H1 (cell line): ENCODE measurements around the gene RAB1B. TPM values are rescaled to one million over a fixed set of nuclear protein-coding genes. Genes with fewer than 3 reads are reported as not detected.

Experiments
- CTCF ChIA-PET: fragments of 300-600 bp; sonication (Branson Sonifier 250); formaldehyde crosslinking; loops from one replicate; lab custom pipeline; 2021; ENCODE audit not compliant: partially characterized antibody; lab: Charles Lee
- POLR2A ChIA-PET: fragments of 300-600 bp; sonication (Branson Sonifier 250); formaldehyde crosslinking; loops from one replicate; lab custom pipeline; 2021; ENCODE audit warnings: inconsistent platforms; ENCODE audit not compliant: partially characterized antibody; lab: Charles Lee
- DNase-seq, 2 experiments: peaks; one replicate each; pipeline versions ENCODE4 v3.0.0 to v3.0.0-alpha.2; 2010 to 2022; ENCODE audit warnings: low spot score in 2 of 2, low read depth in 1 of 2, mixed read lengths in 1 of 2
- FAIRE-seq: peaks from 2 replicates; lab custom pipeline; 2011; peaks lifted over from hg19 to GRCh38; lab: Jason Lieb, UNC
- H2AFZ ChIP-seq: 2 replicates; pipeline ENCODE4 v1.8.1; 2012; ENCODE audit warnings: low read length, inconsistent platforms
- H2AK5ac ChIP-seq: 2 replicates; pipeline ENCODE4 v1.6.1; 2013; ENCODE audit warnings: low read depth, low read length
- H2BK120ac ChIP-seq: replicated peaks from 2 replicates; pipeline ENCODE3; 2013; ENCODE audit warnings: low read depth, low read length, inconsistent platforms
- H2BK12ac ChIP-seq: 2 replicates; pipeline ENCODE4 v1.6.1; 2013; ENCODE audit warnings: low read depth, low read length
- H2BK15ac ChIP-seq: 2 replicates; pipeline ENCODE4 v1.6.1; 2013; ENCODE audit warnings: low read length
- H2BK20ac ChIP-seq: 2 replicates; pipeline ENCODE4 v1.6.1; 2013; ENCODE audit warnings: low read length
- H2BK5ac ChIP-seq: 2 replicates; pipeline ENCODE4 v1.6.1; 2013; ENCODE audit warnings: low read depth, low read length
- H3K14ac ChIP-seq: 2 replicates; pipeline ENCODE4 v1.6.1; 2013; ENCODE audit warnings: inconsistent platforms; ENCODE audit not compliant: insufficient read length
- H3K18ac ChIP-seq: 2 replicates; pipeline ENCODE4 v1.6.1; 2013; ENCODE audit warnings: low read length; ENCODE audit errors: extremely low read depth
- H3K23ac ChIP-seq: 2 replicates; pipeline ENCODE4 v1.6.1; 2013; ENCODE audit warnings: inconsistent platforms; ENCODE audit not compliant: insufficient read length
- H3K23me2 ChIP-seq: 2 replicates; pipeline ENCODE4 v1.6.1; 2013; ENCODE audit warnings: low read depth, low read length
- H3K27ac ChIP-seq: 2 replicates; pipeline ENCODE4 v1.6.1; 2011; ENCODE audit warnings: low read depth, low read length, inconsistent platforms
- H3K27me3 ChIP-seq, 4 experiments: replicated peaks in 1 of 4; 1 replicate in 1 of 4; 2 replicates in 3 of 4; pipeline versions ENCODE4 v1.6.1 to v1.8.1; 2011 to 2013; ENCODE audit warnings: low read length in 3 of 4, mild to moderate bottlenecking in 3 of 4, inconsistent platforms in 2 of 4, mixed read lengths in 2 of 4, moderate library complexity in 1 of 4; ENCODE audit not compliant: control insufficient read depth in 3 of 4, insufficient read depth in 3 of 4; ENCODE audit errors: extremely low read depth in 1 of 4
- H3K36me3 ChIP-seq, 4 experiments: 2 replicates each; pipeline versions ENCODE4 v1.6.1 to v1.8.1; 2011 to 2013; ENCODE audit warnings: mild to moderate bottlenecking in 4 of 4, low read length in 3 of 4, moderate library complexity in 2 of 4, control low read depth in 1 of 4, inconsistent platforms in 1 of 4; ENCODE audit not compliant: insufficient read depth in 4 of 4, control insufficient read depth in 2 of 4
- H3K4ac ChIP-seq: replicated peaks from 2 replicates; pipeline ENCODE3; 2013; ENCODE audit warnings: low read length, low read depth, mixed read lengths, inconsistent platforms; ENCODE audit not compliant: insufficient read length
- H3K4me1 ChIP-seq, 4 experiments: replicated peaks in 1 of 4; 1 replicate in 1 of 4; 2 replicates in 3 of 4; pipeline versions ENCODE4 v1.6.1 to v1.8.1; 2011 to 2013; ENCODE audit warnings: low read length in 3 of 4, inconsistent platforms in 2 of 4, mixed read lengths in 1 of 4; ENCODE audit not compliant: insufficient read depth in 4 of 4, control insufficient read depth in 3 of 4
- H3K4me2 ChIP-seq, 2 experiments: 2 replicates each; pipeline versions ENCODE4 v1.6.1 to v1.8.1; 2011 to 2013; ENCODE audit warnings: low read depth in 2 of 2, low read length in 2 of 2, control low read depth in 1 of 2, inconsistent platforms in 1 of 2, mild to moderate bottlenecking in 1 of 2; ENCODE audit not compliant: insufficient read depth in 1 of 2
- H3K4me3 ChIP-seq, 4 experiments: fragments of 200-600, 300-600 bp in 1 of 4; sonication (generic), shearing (Covaris generic), sonication (Bioruptor Twin) in 1 of 4; 2 replicates each; pipeline versions ENCODE4 v1.5.1 to v1.8.1; 2011 to 2016; ENCODE audit warnings: low read length in 4 of 4, low read depth in 3 of 4, control low read depth in 2 of 4, inconsistent platforms in 2 of 4, mild to moderate bottlenecking in 2 of 4, mixed read lengths in 1 of 4, moderate library complexity in 1 of 4; ENCODE audit not compliant: insufficient read depth in 2 of 4; ENCODE audit errors: extremely low read depth in 1 of 4
- H3K56ac ChIP-seq: replicated peaks from 2 replicates; pipeline ENCODE3; 2013; ENCODE audit warnings: low read depth, mild to moderate bottlenecking, mixed read lengths, low read length, inconsistent platforms; ENCODE audit not compliant: insufficient read length
- H3K79me1 ChIP-seq: 2 replicates; pipeline ENCODE4 v1.6.1; 2013; ENCODE audit warnings: low read depth, low read length, control low read depth
- H3K79me2 ChIP-seq, 2 experiments: 2 replicates each; pipeline versions ENCODE4 v1.6.1 to v1.8.1; 2012 to 2013; ENCODE audit warnings: low read length in 2 of 2, mild to moderate bottlenecking in 2 of 2, inconsistent platforms in 1 of 2; ENCODE audit not compliant: insufficient read depth in 2 of 2, control insufficient read depth in 1 of 2
- H3K9ac ChIP-seq, 4 experiments: replicated peaks in 1 of 4; 1 replicate in 1 of 4; 2 replicates in 3 of 4; pipeline versions ENCODE4 v1.6.1 to v1.8.1; 2011 to 2013; ENCODE audit warnings: low read depth in 3 of 4, low read length in 3 of 4, control low read depth in 2 of 4, mild to moderate bottlenecking in 2 of 4, moderate library complexity in 2 of 4, inconsistent platforms in 1 of 4; ENCODE audit errors: extremely low read depth in 1 of 4
- H3K9me3 ChIP-seq, 2 experiments: 2 replicates each; pipeline versions ENCODE4 v1.6.1 to v1.8.1; 2012 to 2013; ENCODE audit warnings: mild to moderate bottlenecking in 2 of 2, moderate library complexity in 2 of 2, control low read depth in 1 of 2, inconsistent platforms in 1 of 2, low read depth in 1 of 2, low read length in 1 of 2, mixed read lengths in 1 of 2; ENCODE audit not compliant: insufficient read depth in 2 of 2
- H4K20me1 ChIP-seq, 2 experiments: replicated peaks in 1 of 2; 2 replicates each; pipeline versions ENCODE3 to v1.8.1; 2011 to 2013; ENCODE audit warnings: inconsistent platforms in 2 of 2, low read length in 2 of 2, mild to moderate bottlenecking in 1 of 2; ENCODE audit not compliant: insufficient read depth in 2 of 2, control insufficient read depth in 1 of 2
- H4K5ac ChIP-seq: 2 replicates; pipeline ENCODE4 v1.6.1; 2013; ENCODE audit warnings: low read length, low read depth, mixed read lengths, inconsistent platforms; ENCODE audit not compliant: insufficient read length
- H4K8ac ChIP-seq: 2 replicates; pipeline ENCODE4 v1.8.0; 2013; ENCODE audit warnings: mild to moderate bottlenecking, moderate library complexity, low read length, inconsistent platforms; ENCODE audit not compliant: insufficient read depth; ENCODE audit errors: extremely low read depth
- H4K91ac ChIP-seq: replicated peaks from 2 replicates; pipeline ENCODE3; 2013; ENCODE audit warnings: low read length, mixed read lengths, inconsistent platforms; ENCODE audit not compliant: insufficient read length
- CHD2 ChIP-seq: IDR thresholded peaks from 2 replicates; pipeline ENCODE4 v1.6.1; 2012; ENCODE audit warnings: low read length, improper control_type of control experiment
- CTCF ChIP-seq, 3 experiments: IDR thresholded peaks; 1 replicate in 2 of 3; 2 replicates in 1 of 3; pipeline versions ENCODE4 v1.5.1 to v1.6.1; 2011; ENCODE audit warnings: low read length in 3 of 3, mild to moderate bottlenecking in 3 of 3, inconsistent platforms in 2 of 3, low read depth in 1 of 3, moderate library complexity in 1 of 3; ENCODE audit not compliant: insufficient read depth in 1 of 3; ENCODE audit errors: control extremely low read depth in 1 of 3
- POU5F1 ChIP-seq: IDR thresholded peaks from 2 replicates; pipeline ENCODE4 v1.6.1; 2011; ENCODE audit warnings: low read depth, mild to moderate bottlenecking, low read length, moderate library complexity
- RNF2 ChIP-seq: fragments of 200-900, 300-1000 bp; sonication (generic); IDR thresholded peaks from 2 replicates; pipeline ENCODE4 v1.7.1; 2016; ENCODE audit warnings: borderline replicate concordance, low read depth, mild to moderate bottlenecking, antibody characterized with exemption, low read length; ENCODE audit not compliant: poor library complexity, severe bottlenecking; ENCODE audit errors: missing control alignments
- RXRA ChIP-seq: IDR thresholded peaks from 2 replicates; pipeline ENCODE4 v1.6.1; 2011; ENCODE audit warnings: low read depth, mild to moderate bottlenecking, low read length, moderate library complexity; ENCODE audit not compliant: insufficient read depth
- SIRT6 ChIP-seq: IDR thresholded peaks from one replicate; pipeline ENCODE4 v1.7.1; 2012; ENCODE audit warnings: low read length, inconsistent platforms
- TAF7 ChIP-seq: optimal IDR thresholded peaks from 2 replicates; pipeline ENCODE3; 2011; ENCODE audit warnings: low read depth, mild to moderate bottlenecking, inconsistent platforms, low read length, moderate library complexity, borderline replicate concordance
- WGBS, 2 experiments: shearing (Covaris generic) in 1 of 2; methylation state at CpG; one replicate each; pipeline versions ENCODE4 v1.1.6 to v1.1.7; 2013 to 2015; ENCODE audit warnings: low lambda C conversion rate in 2 of 2, mixed read lengths in 2 of 2, inconsistent platforms in 1 of 2, low coverage in 1 of 2, missing lambda C conversion rate in 1 of 2; ENCODE audit not compliant: insufficient replicate concordance in 2 of 2, insufficient coverage in 1 of 2, insufficient read length in 1 of 2; ENCODE audit errors: extremely low coverage in 1 of 2, missing lambda C conversion rate in 1 of 2; 5-methylcytosine and 5-hydroxymethylcytosine counted together
- polyA plus RNA-seq, 7 experiments: library from polyadenylated mRNA; depleted of rRNA in 3 of 7; stranded (reverse) in 5 of 7; unstranded in 2 of 7; fragments of >200 nt in 5 of 7; fragments of 200-250 nt in 2 of 7; gene quantifications; 1 replicate in 5 of 7; 2 replicates in 1 of 7; 4 replicates in 1 of 7; pipeline versions ENCODE4 v1.2.1 to v1.2.3, GENCODE V29; 2011 to 2013; ENCODE audit warnings: missing spikeins in 2 of 7, mixed read lengths in 2 of 7
- total RNA-seq: library from RNA; stranded (reverse); fragmentation: NEBNext Ultra II Directional; extraction: Animal tissue kit (Norgen Biotek cat#: 25700); gene quantifications from 2 replicates; pipeline ENCODE4 v1.2.1, GENCODE V29; 2021

RAB1B gene
- total and polyA plus RNA-seq, 2 of the 8 experiments (the other 6 are each of a cell fraction or from before 2014, with no cell fraction given) = 100 to 217 TPM

GRCh38 chr11:66288671-66289547 lies 20.5 kb downstream of the RAB1B start, which contains the start of gene YIF1A:
YIF1A (minus strand) TSS chr11:66289143; CDS start chr11:66288985, 158 bp downstream.
- Histone ChIP-seq H4K8ac (peak within 1 kb of the TSS; percentile 88), H3K14ac (no peak within 1 kb of the TSS), H4K5ac (peak within 1 kb of the TSS; percentile 48), H2AFZ (peak within 1 kb of the TSS; percentile 57; the same call in 1 of the 2 replicates), H4K91ac (no peak within 1 kb of the TSS), H2BK20ac (no peak within 1 kb of the TSS), H3K36me3 (peaks cover 0 to 2% (median 0%) of the 10 kb centered on the region in 4 experiments; a peak in 1 of 8 replicates), H2BK15ac (0 out of 2 replicates have a peak within 1 kb of the TSS, but pooled peaks have one; percentile 23), H3K4ac (no peak within 1 kb of the TSS), H3K9me3 (no peaks in the 10 kb centered on the region), H3K79me1 (peaks cover 6% of the 10 kb centered on the region), H3K56ac (peak within 1 kb of the TSS; percentile 40), H3K23me2 (peaks cover 12% of the 10 kb centered on the region; the same call in 1 of the 2 replicates), H3K79me2 (peaks cover 0 to 9% of the 10 kb centered on the region in 2 experiments; a peak in 1 of 4 replicates), H3K9ac (peak within 1 kb of the TSS; percentile 39 to 82 (median 72)), H4K20me1 (peaks cover 8 to 9% of the 10 kb centered on the region in 2 experiments), H2AK5ac (no peak within 1 kb of the TSS), H3K27ac (peak within 1 kb of the TSS; percentile 55), H3K18ac (no peak within 1 kb of the TSS), H3K23ac (no peak within 1 kb of the TSS), H2BK5ac (peak within 1 kb of the TSS; percentile 44; the same call in 1 of the 2 replicates), H3K4me1 (peaks cover 0 to 21% (median 6%) of the 10 kb centered on the region in 4 experiments; a peak in 5 of 7 replicates), H2BK12ac (no peak within 1 kb of the TSS), H3K4me3 (peak within 1 kb of the TSS; percentile 76 to 94 (median 92)), H3K4me2 (peak within 1 kb of the TSS; percentile 74 to 93), H3K27me3 (peaks cover 2 to 27% (median 18%) of the 10 kb centered on the region in 4 experiments), H2BK120ac (no peak within 1 kb of the TSS)
- DNase-seq (peak; percentile 95 to 98), FAIRE-seq (peak; percentile 91)
- WGBS, 2 experiments = 1% methylated on average over 68 of the region's 87 CpGs; no CpG with 5 or more reads in 1 of the 2 experiments
- ChIA-PET CTCF (interaction anchor here (0.6 to 6.9 kb wide), 13 partner anchors 11 to 894 kb away, joined by 3 to 57 read pairs (median 5); partner anchors contain the start of genes CNIH2, RAB1B and RIN1), POLR2A (interaction anchor here (0.8 to 4.5 kb wide), 18 partner anchors 9 to 398 kb away, joined by 3 to 29 read pairs (median 7); partner anchors contain the start of genes BRMS1, CCDC85B, CD248 and CNIH2)
- TF ChIP-seq SIRT6 = no peak
- no peak for TF ChIP-seq CTCF (IDR thresholded peaks at IDR 0.05; ENCODE audit: control extremely low read depth in 1 of 3, insufficient read depth in 1 of 3, low read depth in 1 of 3, low read length in 3 of 3)
- no peak for TF ChIP-seq TAF7
- no peak for TF ChIP-seq RXRA
- peak; percentile 87 for TF ChIP-seq CHD2
- no peak for TF ChIP-seq POU5F1
- no peak for TF ChIP-seq RNF2
